H1 (cell line): ENCODE data around the gene SHANK2. TPM values are rescaled to one million over a fixed set of nuclear protein-coding genes. Genes with fewer than 3 reads are reported as not detected.

ENCODE experiments used
- SIN3A ChIP-seq, 2 experiments: IDR thresholded peaks in 1 of 2; conservative IDR thresholded peaks in 1 of 2; 2 replicates each; pipeline ENCODE4 v1.6.1; 2011 to 2012; ENCODE audit warnings: low read length in 2 of 2, improper control_type of control experiment in 1 of 2, low read depth in 1 of 2, mild to moderate bottlenecking in 1 of 2
- polyA plus RNA-seq, 7 experiments: library from polyadenylated mRNA; depleted of rRNA in 3 of 7; stranded (reverse) in 5 of 7; unstranded in 2 of 7; fragments of >200 nt in 5 of 7; fragments of 200-250 nt in 2 of 7; gene quantifications; 1 replicate in 5 of 7; 2 replicates in 1 of 7; 4 replicates in 1 of 7; pipeline versions ENCODE4 v1.2.1 to v1.2.3, GENCODE V29; 2011 to 2013; ENCODE audit warnings: missing spikeins in 2 of 7, mixed read lengths in 2 of 7
- total RNA-seq: library from RNA; stranded (reverse); fragmentation: NEBNext Ultra II Directional; extraction: Animal tissue kit (Norgen Biotek cat#: 25700); gene quantifications from 2 replicates; pipeline ENCODE4 v1.2.1, GENCODE V29; 2021

SHANK2 gene
- total and polyA plus RNA-seq, 2 of the 8 experiments (the other 6 are each of a cell fraction or from before 2014, with no cell fraction given): 10.1 to 54.2 TPM

DNA sequence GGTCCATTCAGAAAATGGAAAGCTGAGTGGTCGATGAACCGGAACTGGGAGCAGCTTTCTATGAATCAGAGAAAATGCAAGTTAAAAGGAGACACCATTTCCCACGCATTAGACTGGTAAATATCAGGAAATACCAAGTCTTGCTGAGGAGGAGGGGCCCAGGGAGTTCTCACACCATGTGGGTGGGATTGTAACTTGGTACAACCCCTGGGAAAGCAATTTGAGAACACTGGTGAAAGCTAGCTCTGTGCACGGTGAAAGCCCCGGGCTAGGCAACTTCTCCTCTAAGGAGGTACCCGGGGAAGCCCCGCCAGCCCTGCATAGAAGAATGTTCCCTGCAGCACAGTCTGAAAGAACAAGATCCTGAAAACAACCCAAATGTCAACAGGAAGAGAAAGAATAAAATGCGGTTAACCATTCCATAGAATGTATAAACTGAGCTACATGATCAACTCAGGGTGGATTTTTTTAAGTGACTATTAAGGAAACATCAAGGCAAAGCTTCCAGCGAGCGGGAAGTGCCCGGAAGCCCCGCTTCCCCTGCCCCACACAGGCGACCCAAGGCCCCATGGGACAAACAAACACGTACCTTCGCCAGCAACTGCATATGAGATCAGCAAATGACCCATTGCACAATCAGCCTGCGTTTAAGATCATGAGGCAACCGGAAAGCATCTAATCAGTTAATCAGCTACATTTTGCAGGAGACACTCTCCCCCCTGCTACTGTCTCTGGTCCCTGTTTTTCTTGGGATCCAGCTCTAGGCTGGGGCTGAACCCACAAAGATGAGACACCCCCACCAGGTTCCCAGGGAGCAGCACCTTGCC, 11.3 kb downstream of the SHANK2 start (continued):
- no peak for TF ChIP-seq SIN3A (conservative IDR thresholded peaks at IDR 0.05 in 1 of 2, IDR thresholded peaks at IDR 0.05 in 1 of 2; ENCODE audit: low read depth in 1 of 2, low read length in 2 of 2)
